Gastroesophageal sphincter (tissue), 3 donors: Measurements from ENCODE around the gene MACROD2.

Experiments
- CTCF ChIP-seq, 4 experiments: fragments of 200-600 bp in 2 of 4; fragments of 450-650 bp in 2 of 4; sonication (generic) in 1 of 4; IDR thresholded peaks; one replicate each; pipeline ENCODE4 v1.5.1; 2017 to 2019; ENCODE audit warnings: antibody characterized with exemption in 4 of 4, mild to moderate bottlenecking in 2 of 4, moderate library complexity in 2 of 4
- EP300 ChIP-seq: sonication (generic); formaldehyde crosslinking; IDR thresholded peaks from one replicate; pipeline ENCODE4 v1.6.1; 2017; ENCODE audit warnings: antibody characterized with exemption, mild to moderate bottlenecking
- POLR2A ChIP-seq, 2 donors: fragments of 450-650 bp; IDR thresholded peaks; one replicate each; pipeline ENCODE4 v1.6.1; 2017; ENCODE audit warnings: antibody characterized with exemption in 2 of 2, mild to moderate bottlenecking in 2 of 2, moderate library complexity in 1 of 2
- POLR2AphosphoS5 ChIP-seq: sonication (generic); formaldehyde crosslinking; IDR thresholded peaks from one replicate; pipeline ENCODE4 v1.6.1; 2017; ENCODE audit warnings: antibody characterized with exemption

DNA sequence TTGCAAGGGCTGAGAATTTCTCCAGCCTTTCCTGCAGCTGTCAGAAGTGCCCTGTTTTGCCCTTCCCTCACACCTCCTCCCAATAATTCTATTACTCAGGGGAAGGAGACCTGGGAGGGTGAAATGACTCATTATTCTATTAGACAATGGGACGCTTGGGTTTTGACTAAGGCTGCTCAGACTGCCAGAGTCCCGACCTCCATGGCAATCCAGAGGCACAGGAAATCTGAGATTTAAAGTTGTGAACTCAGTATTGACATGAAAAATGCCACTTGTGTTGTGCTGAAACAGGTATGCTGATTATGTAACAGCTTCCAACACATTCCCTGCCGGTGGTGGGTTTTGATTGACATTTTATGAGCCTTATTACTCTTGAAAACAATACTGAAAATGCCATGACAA is 967.9 kb downstream of the MACROD2 start:
- TF ChIP-seq CTCF (IDR thresholded peaks at IDR 0.05): no peak
- no peak for TF ChIP-seq POLR2AphosphoS5
- TF ChIP-seq POLR2A (IDR thresholded peaks at IDR 0.05): no peak
- TF ChIP-seq EP300: no peak
